Measurements from ENCODE around the gene RHBDF1. TPM values are rescaled to one million over a fixed set of nuclear protein-coding genes. Genes with fewer than 3 reads are reported as not detected.

RHBDF1 gene
- 34.7 TPM for polyA plus RNA-seq (2013, experiment 1 of 2; ENCODE audit: insufficient read length)
- polyA plus RNA-seq (2013, experiment 2 of 2; ENCODE audit: insufficient read length): 35.5 TPM

- DNase-seq: peak; percentile 57
Measured at GRCh38 chr16:72561-73548, at the start of gene RHBDF1. TSS of gene RHBDF1 (minus strand) at chr16:72631. CDS start at chr16:65015, 7,616 bp downstream.

DNA sequence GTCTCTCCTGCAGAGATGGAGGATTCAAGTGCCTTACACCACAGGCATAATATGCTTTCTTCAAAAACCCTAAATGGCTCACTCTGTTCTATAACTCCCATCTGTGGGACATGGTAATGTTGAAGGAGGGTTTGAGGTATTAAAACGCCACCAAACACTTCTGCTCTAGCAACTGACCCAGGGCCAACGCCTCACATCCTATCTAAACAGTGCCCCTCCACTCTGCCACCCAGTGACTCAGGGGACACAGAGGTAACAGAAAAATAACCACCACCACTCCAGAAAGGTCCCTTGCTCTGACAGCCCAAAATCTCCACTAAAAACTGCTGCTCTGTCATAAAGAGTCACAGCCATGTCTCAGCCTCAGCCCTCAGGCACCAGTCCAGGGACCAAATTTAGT lies 48.3 kb upstream of the RHBDF1 start:
- DNase-seq: no peak

- no peak for DNase-seq
Measured at GRCh38 chr16:119835-120491, 47.5 kb upstream of the RHBDF1 start.

- DNase-seq: no peak
Measured at GRCh38 chr16:119295-119694, 46.9 kb upstream of the RHBDF1 start.

DNA sequence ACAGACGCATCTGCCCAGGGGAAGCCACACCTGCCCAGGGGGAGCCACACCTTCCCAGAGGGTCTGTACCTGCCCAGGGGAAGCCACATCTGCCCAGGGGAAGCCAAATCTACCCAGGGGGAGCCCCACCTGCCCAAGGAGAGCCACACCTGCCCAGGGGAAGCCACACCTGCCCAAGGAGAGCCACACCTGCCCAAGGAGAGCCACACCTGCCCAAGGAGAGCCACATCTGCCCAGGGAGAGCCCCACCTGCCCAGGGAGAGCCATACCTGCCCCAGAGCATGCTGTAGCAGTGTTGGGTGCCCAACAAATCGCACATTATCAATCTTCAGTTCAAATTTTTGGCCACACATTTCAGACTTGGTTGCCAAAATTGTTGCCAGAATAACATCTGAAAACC lies 46.4 kb upstream of the RHBDF1 start:
- no peak for DNase-seq

DNA sequence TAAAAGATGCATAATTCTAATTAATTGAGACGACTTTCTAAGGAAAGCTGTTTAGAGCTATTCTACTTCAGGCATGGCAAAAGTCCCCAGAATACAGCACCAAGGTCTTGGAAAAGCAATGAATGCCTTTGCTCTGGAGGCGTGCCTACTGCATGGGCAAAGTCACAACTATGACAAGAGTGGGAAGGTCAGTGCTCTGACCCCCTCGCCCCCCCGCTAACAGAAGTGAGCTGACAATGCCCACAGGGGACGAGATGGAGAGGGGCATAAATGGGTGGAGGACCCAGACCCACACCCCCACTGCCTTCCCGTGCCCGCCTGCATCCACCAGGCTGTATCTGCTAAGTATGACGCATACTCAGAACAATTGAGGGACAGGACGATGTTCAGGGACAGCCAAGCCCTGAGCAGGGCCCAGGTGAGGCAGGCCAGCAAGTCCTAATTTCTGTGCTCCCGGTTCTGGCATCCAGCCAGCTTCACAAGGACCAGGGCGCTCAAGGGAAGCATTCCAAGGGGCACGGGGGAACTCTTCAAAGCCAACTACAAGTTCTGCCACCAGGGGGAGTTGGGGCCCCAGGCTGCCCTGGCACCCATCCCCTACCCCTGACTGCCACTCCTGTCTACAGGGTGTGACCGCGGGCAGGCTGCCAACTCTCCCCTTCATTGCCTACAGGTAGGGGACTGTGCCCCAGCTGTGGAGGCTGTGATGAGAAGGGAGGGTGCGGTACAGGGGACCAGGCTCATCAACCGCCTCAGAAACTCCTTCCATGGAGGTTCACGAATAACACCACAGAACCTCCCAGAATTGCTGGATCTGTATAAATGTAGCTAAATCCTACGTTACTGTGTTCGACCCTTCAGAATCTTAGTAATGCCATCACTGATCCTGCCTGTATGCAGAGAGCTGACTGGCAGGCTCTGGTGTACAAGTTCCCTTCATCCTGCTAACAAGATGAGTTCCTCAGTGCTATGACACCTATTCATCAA lies 45.2 kb upstream of the RHBDF1 start:
- DNase-seq: peak; percentile 32

DNA sequence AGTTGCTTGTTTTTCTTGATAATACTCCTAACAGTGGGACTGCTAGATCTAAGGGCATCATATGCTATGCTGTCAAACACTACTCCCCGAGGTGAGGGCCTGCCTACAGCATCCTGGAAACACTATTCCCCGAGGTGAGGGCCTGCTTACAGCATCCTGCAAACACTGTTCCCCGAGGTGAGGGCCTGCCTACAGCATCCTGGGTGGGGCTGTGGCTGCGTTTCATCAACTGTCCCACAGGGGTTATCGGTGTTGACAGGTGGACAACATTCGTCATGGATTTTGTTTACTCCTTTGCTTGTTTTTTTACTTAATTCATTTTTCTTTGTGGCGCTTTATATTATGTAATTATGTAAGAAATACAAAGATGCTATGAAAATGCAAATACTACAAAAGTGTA lies 43.6 kb upstream of the RHBDF1 start:
- DNase-seq: no peak

- DNase-seq: no peak
Measured at GRCh38 chr16:114327-114726, 41.9 kb upstream of the RHBDF1 start.

DNA sequence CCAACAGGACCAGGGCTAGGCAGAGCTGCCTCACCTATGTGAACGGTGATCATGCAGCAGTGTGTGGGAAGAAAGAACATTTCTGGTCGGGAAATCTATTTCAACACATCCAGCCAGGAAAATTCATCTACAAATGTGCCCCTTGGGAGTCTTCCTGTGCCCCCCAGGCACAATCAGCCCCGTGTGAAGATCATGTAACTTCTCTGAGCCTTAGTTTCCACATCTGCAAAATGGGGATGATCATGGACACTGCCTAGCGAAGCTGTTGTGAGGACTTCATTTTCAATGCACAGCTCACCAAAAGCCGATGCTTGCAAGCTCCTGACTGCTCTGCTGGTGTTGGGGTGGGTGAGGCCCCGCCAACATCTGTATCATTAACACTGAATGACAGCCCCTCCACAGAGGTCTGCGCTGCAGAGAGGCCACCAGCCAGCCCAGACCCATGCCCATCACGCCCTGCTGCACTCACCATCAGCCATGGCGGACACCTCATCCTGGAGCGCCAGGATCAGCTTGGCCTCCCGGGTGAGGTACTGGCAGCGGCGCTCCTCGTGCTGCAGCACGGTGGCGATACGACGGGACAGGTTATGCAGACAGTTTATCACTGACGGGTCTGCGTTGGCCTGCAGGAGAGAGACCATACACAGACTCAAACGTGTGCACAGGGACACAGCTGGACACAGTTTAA lies 39.9 kb upstream of the RHBDF1 start:
- DNase-seq: no peak

DNA sequence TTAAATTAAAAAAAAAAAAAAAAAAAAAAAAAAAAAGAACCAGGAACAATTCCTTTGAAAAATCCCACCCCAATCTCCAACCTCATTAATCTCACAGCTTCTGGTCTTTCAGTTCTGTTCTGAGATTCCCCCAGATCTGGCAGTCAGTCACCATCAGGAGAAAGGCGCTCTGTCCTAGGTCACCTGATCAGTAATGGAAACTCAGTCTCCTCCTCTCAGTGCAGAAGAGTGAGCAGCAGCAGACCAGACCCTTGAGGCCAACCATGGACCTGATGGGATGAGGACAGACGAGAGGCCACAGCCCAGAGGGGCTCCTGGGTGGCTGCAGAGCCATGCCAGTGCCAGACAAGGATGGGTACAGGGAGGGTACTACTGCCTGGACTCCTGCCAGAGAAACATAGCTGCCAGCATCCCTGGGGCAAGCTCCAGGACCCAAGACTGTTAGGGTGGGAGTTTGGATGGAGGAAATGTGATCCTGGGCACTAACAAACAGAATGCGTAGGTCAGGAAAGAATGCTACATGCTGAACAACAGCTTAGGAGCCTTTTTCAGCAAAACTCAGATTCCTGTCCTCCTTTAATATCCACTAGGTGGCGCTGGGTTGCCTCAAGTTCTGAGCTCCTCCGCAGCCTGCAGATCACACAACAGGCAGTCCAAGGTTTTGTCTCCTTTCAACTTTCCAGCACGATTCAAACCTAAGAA lies 34.3 kb upstream of the RHBDF1 start:
- peak; percentile 75 for DNase-seq

GRCh38 chr16:105521-105920 lies 33.1 kb upstream of the RHBDF1 start:
- DNase-seq: no peak

GRCh38 chr16:104928-105327 lies 32.5 kb upstream of the RHBDF1 start:
- no peak for DNase-seq

DNA sequence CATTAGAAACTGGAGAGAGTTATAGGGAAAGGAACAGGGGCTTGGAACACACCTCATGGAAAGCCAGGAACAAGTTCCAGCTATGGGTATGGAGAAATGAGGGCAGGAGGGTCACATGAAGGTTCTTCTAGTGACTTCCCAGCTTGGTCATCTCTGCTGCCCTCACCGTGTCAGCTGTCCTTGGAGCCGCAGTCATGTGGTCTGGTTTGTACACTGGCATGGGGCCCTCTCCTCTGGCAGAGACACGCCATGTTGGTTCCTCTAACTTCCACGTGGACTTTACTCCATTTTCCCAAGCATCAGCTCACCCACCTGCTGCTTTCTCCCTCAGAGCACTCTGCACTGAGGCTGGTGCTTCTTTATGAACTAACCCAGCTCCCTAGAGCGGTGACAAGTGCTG lies 31.9 kb upstream of the RHBDF1 start:
- DNase-seq: no peak

DNA sequence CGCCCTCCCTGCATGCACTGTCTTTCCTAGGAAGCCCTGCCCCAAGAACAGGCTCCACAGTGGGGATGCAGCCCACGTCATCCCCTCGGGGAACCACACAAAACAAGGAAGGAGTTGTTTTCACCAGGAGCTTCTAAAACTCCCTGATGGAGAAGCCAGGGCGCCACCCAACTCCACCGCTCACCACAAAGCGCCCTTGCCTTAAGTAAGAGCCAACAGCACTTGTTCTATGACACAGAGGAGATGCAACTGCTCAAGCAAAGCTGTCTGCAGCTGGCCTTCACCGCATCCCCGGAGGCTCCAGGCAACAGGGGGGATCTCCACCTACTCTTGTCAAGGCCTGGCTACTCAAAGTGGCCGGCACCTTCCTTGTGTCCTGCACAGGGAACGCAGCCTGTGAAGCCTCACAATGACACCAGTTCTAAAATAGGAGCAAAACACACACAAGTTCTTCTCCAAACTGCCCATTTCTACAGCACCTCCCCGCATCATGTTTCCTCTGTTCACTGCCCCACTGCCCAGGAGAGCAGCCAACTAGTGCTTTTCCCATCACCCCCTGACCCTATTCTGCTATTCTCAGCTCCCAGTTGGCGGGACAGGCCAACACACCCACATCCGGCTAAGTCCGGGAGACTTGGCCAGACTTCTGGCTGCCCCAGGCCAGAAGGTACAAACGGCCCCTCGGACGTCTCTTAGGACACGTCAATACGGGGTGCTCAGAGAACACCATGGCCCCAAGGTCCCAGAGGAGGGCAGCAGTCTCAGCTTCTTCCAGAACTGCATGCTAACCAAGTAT lies 29.8 kb upstream of the RHBDF1 start:
- DNase-seq: no peak

GRCh38 chr16:101586-101985 lies 29.2 kb upstream of the RHBDF1 start:
- DNase-seq: no peak

DNA sequence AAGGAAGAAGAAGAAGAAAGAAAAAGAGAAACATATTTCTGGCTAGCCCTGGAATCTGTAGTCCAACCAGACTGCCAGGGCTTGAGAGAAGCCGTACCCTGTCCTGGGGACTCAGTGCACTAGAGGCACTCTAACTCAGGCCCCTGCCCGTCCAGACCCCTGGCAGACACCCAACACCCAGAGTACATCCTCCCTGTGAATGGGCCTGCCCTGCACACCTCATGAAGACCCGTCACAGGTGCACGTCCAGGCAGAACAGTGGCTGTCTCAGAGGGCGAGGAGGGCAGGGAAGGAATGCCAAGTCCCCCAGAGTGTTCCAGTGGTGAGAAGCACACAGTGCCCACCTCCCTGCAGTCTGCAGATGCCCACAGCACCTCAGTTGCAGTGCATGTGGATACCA lies 28.6 kb upstream of the RHBDF1 start:
- no peak for DNase-seq

DNA sequence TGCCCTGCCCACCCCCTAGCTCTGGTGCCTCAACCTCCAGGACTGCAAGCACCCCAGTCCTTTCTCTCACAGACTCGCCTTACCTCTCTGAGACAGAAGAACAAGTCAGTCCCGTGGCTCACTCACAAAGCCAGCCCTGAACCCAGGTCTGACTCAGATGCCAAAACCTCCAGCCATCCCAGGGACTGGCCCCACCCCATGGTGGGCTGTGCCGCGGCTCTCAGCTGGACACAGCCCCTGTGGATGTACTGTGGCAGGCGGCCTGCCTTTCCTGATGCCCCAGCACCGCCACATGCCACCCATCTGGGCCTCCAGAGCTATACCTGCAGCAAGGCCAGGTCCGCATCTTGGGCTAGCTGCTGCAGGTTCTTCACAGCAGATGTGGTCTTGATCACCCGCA lies 25.4 kb upstream of the RHBDF1 start:
- DNase-seq: no peak

- DNase-seq: peak; percentile 80
Measured at GRCh38 chr16:96935-97381, 24.5 kb upstream of the RHBDF1 start.

DNA sequence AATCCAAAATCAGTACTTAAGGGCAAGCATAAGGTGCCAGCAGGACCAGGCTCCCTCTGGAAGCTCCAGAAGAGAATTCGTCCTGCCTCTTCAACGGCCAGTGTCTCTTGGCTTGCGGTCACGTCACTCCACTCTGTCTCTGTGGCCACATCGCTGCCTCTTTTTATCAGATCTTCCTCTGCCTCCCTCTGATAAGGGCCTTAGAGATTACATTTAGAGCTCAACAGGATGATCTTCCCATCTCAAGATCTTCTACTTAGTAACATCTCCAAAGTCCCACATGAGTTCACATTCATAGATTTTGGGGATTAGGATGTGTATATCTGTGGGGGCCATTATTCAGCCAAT lies 22.5 kb upstream of the RHBDF1 start:
- no peak for DNase-seq

All from fibroblast of skin of abdomen (primary cell).